ENCODE results near the gene PDE2A.

- no peak for TF ChIP-seq EZH2 (IDR thresholded peaks at IDR 0.05)
- TF ChIP-seq, protein P1, sequence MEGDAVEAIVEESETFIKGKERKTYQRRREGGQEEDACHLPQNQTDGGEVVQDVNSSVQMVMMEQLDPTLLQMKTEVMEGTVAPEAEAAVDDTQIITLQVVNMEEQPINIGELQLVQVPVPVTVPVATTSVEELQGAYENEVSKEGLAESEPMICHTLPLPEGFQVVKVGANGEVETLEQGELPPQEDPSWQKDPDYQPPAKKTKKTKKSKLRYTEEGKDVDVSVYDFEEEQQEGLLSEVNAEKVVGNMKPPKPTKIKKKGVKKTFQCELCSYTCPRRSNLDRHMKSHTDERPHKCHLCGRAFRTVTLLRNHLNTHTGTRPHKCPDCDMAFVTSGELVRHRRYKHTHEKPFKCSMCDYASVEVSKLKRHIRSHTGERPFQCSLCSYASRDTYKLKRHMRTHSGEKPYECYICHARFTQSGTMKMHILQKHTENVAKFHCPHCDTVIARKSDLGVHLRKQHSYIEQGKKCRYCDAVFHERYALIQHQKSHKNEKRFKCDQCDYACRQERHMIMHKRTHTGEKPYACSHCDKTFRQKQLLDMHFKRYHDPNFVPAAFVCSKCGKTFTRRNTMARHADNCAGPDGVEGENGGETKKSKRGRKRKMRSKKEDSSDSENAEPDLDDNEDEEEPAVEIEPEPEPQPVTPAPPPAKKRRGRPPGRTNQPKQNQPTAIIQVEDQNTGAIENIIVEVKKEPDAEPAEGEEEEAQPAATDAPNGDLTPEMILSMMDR (IDR thresholded peaks at IDR 0.05), result no peak
Measured at GRCh38 chr11:72688929-72689328, 14.7 kb upstream of the PDE2A start.

Measured in neural progenitor cell (in vitro differentiated cells).